Measurements from ENCODE around the gene SLC5A9.

Gene SLC5A9

DNA sequence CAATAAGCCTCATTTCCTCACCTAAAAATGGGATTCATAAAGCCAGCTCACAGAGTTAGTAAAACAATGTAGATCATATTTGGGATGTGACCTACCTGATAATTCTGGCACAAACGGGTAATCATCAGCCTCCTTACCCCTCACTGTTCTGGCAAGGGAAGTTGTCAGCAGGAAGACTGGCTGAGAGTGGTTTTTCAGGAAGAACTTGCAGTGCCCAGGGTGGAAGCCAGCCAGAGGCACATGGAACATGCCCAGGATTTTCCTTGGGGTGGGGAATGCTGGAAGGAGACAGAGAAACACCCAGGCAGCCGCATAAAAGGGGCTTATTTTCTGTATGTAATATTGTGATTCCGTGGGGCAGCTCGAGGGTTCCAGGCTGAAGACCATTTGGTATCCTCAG, 7.7 kb upstream of the SLC5A9 start:
- no peak for DNase-seq

- DNase-seq = no peak
These were observed 7.3 kb upstream of the SLC5A9 start for GRCh38 chr1:48215222-48215621.

DNA sequence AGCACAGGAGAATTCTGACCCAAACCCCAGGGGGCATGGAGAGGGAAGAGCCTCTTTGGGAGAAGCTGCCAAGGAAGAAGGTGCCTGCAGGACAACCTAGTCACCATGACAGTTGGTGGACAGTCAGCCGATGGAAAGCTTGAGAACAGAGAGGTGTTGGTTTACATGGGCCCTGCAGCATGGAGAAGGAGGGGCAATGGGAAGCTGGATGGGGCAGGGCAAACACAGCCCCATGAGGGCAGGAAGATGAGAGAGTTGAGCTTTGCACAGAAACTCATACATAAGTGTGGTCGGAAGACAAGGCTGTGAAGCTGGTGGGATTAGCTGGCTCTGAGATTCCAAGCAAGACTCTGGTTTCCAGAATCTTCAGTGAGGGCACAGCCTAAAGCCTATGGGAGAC, 6.6 kb upstream of the SLC5A9 start:
- no peak for DNase-seq

- DNase-seq = no peak
These were observed 6.2 kb upstream of the SLC5A9 start for GRCh38 chr1:48216313-48216712.

DNA sequence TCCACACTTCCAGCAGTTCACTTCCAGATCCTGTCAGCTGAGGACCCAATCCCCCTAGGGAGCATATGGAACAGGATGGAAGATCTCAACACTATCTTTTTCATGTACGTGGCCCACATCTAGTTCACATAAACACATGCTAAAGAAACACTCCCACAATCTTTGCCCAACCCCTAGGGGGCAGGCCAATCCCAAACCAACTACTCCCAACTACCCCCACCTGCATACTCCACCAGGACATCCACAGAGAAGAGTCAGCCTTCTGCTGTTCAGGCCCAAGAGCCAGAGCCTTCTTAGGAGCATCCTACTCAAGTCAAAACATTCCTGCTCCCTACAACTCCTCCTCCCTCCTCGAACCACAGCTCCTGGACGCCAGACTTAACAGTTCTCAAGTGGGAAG, 5.6 kb upstream of the SLC5A9 start:
- no peak for DNase-seq

- no peak for DNase-seq
These were observed 4.7 kb upstream of the SLC5A9 start for GRCh38 chr1:48217856-48218255.

DNA sequence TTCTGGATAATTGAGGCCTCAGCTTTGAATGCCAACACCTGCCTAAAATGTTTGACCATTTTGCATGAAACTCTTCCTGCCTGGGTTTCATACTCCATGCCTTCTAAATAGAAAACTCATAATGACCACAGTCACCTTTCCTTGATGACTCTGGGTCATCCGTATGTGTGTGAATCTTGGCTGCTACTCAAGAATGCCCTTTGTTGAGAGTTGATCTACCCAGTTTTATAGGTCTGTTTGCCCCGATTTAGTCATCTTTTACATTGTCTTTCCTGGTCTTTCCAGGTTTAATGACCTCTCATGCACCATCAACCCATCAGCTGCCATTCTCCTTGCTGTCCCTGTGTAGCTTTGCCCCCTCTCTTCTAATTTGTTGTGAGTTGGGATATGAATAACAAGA, 2.7 kb upstream of the SLC5A9 start:
- no peak for DNase-seq

- DNase-seq = no peak
These were observed 1.4 kb upstream of the SLC5A9 start for GRCh38 chr1:48221122-48221521.

DNA sequence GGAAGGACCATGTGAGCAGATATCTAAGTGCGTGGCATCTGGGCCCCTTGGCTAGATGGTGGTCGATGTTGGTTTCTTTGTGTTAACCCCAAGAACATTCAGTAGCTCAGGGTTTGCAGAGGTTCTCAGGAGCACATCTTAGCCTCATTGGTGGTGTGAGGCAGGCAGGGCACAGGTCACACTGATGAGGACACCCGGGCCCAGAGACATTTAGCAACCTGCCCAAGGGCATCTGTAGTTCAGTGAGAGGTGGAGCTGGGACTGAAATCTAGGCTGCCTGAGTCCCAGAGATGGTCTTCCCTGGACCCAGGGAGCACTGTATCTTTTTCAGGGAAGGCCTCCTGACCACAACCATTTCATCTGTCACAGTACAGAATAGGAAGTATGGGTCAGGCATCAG, 859 bp upstream of the SLC5A9 start:
- DNase-seq = no peak

- DNase-seq = no peak
These were observed 1.1 kb downstream of the SLC5A9 start for GRCh38 chr1:48223366-48224240.

GRCh38 chr1:48224791-48225190, 2.3 kb downstream of the SLC5A9 start:
- no peak for DNase-seq

GRCh38 chr1:48225579-48225978, 3.1 kb downstream of the SLC5A9 start:
- no peak for DNase-seq

- DNase-seq = no peak
These were observed 4.9 kb downstream of the SLC5A9 start for GRCh38 chr1:48227165-48228013.

DNA sequence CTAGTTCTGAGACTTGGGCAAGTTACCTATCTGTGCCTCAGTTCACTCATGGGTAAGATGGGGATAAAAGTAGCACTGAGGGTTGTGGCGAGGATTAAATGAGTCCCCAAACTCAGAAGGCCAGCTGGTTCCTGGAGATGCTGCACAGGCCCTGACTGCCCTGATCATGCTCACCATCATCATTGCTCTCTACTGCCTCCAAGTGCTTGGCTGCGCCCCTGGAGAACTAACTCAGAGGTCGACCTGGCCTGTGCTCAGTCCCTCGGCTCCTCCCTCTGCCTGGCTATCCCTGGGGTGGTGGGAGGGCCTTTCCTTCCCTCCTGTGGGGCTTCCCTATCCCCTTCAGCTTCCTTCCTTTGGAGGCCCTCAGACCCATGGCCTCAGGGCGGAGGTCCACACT, 5.6 kb downstream of the SLC5A9 start:
- no peak for DNase-seq

DNA sequence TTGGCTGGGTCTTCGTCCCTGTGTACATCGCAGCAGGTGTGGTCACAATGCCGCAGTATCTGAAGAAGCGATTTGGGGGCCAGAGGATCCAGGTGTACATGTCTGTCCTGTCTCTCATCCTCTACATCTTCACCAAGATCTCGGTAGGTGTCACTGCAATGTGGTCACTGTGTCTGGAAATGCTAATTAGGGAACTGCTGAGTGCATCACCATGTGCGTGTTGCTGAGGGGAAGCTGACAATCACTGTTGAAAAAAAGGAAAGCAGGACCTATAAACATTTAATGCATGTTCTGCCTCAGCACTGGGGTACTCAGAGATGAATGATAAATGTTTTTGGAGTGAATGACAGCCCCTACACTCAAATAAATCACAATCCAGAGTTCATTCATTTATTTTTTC, 6.8 kb downstream of the SLC5A9 start:
- DNase-seq = no peak

DNA sequence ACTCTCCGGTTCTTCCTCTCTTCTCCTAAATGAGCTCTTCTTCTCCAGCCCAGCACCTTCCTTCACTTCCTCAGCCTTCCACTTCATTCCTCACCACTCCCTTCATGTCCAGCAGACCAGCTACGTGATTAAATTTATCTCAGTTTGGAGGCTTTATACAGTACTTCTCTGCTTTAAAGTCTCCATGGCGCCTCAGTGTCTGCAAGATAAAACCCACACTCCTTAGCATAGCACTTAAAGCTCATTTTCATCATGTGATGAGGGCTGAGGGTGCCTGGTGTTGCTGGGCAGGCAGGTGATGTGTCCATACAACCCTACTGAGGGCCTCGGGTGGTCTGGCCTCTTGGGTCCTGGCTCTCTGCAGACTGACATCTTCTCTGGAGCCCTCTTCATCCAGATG, 7.7 kb downstream of the SLC5A9 start:
- no peak for DNase-seq

- DNase-seq = no peak
These were observed 10.2 kb downstream of the SLC5A9 start for GRCh38 chr1:48232722-48233121.

- no peak for DNase-seq
These were observed 11.4 kb downstream of the SLC5A9 start for GRCh38 chr1:48233666-48234485.

DNA sequence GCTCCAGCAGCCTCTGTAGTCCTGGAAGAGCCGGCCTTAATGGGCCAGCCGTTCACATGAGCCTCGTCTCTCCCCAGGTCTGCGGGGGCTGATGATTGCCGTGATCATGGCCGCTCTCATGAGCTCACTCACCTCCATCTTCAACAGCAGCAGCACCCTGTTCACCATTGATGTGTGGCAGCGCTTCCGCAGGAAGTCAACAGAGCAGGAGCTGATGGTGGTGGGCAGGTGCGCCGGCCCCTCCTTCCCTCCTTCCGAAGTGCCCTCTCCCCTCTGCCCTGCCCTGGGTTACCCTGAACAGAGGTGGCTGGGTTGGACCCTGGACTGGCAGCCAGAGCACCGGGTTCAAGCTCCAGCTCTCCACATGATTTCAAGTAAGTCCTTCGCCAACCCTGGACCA, 13.1 kb downstream of the SLC5A9 start:
- no peak for DNase-seq

DNA sequence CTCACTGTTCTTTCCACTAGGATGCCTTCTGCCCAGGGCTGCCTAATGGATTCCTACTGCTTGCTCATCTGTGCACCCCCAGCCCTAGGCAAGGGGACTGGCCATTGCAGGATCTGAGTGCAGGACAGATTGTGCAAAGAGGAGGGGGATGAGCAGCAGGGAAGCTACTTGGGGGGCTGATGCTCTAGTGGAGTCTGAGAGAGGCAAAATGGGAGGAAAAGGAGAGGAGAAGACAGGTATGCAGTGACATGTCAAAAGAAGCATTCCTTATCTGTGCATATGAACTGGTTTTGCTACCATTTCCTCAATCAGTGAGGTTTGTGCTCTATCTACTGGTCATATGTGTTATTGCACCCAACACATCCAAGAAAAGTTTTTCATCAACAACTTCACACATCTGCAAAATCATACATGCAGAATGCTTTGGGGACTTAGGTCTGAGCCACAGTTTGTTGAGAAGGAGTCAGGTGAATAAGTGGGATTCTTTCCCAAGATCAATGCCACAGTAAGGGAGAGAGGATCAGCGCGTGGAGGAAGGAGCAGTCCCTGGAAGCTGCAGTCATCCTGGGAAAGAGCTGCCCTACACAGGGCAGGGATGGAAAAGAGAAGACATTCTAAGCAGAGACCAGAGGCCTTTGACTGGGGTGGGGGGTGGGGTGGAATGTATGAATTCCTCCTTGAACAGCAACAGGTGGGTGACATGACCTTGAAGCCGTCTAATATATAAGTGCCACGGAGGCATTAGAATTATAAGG, 14.4 kb downstream of the SLC5A9 start:
- DNase-seq = peak; percentile 56

- no peak for DNase-seq
These were observed 19.7 kb downstream of the SLC5A9 start for GRCh38 chr1:48242141-48242736.

- DNase-seq = no peak
These were observed 22.6 kb downstream of the SLC5A9 start for GRCh38 chr1:48245106-48245505.

Measured in NCI-H510A treated with DMSO at 0.1 percent for 48 hours (cell line).